ENCODE measurements around the gene AKR1C8. TPM values are rescaled to one million over a fixed set of nuclear protein-coding genes. Genes with fewer than 3 reads are reported as not detected.

Gene AKR1C8
- total and polyA plus RNA-seq, 2 donors (not counting 1 experiment from before 2014, with no cell fraction given), result not detected

DNA sequence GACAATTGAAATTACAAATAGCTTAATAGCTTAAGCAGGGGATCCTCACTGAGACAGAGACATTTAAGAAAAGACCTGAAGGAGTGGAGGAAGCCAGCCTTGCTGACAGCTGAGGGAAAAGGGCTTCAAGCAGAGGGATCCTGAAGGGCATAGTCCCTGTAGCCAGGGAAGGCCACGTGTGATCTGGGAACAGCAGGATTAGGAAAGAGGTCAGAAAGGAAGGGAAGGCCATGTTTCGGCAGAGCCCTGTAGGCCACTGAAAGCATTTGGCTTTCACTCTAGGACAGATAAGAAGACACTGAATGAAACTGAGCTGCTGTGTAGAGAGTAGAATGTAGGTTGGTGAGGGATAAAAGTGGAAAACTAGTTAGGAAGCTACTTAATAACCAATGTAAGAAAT lies 3.4 kb upstream of the AKR1C8 start:
- intact Hi-C loops (cut with micrococcal nuclease), result no loop called here
- Histone ChIP-seq H3K4me2 (replicated peaks; ENCODE audit: low read depth, low read length, poor library complexity, severe bottlenecking) (no peak overlapping the region), H3K36me3 (replicated peaks in 1 of 2; ENCODE audit: control extremely low read depth in 1 of 2, control insufficient read depth in 1 of 2, extremely low read depth in 1 of 2, insufficient read depth in 2 of 2, low read length in 1 of 2) (no peaks in the 10 kb centered on the region), H2AFZ (ENCODE audit: insufficient read depth, low read depth, low read length, poor library complexity, severe bottlenecking) (no peak overlapping the region), H3K4me3 (ENCODE audit: control extremely low read depth in 1 of 5, extremely low read depth in 1 of 5, insufficient read depth in 1 of 5, low read depth in 2 of 5, low read length in 4 of 5) (no peak overlapping the region), H3K9me3 (ENCODE audit: control extremely low read depth in 1 of 3, control insufficient read depth in 2 of 3, insufficient read depth in 1 of 3, low read length in 2 of 3) (no peaks in the 10 kb centered on the region), H3K27ac (ENCODE audit: low read length in 2 of 2) (no peak overlapping the region), H3K79me2 (ENCODE audit: control insufficient read depth, insufficient read depth, low read length) (no peaks in the 10 kb centered on the region), H3K27me3 (replicated peaks in 1 of 4; ENCODE audit: control extremely low read depth in 1 of 4, control insufficient read depth in 3 of 4, insufficient read depth in 4 of 4, low read length in 3 of 4) (no peaks in the 10 kb centered on the region), H4K20me1 (ENCODE audit: control insufficient read depth, insufficient read depth, low read length, poor library complexity, severe bottlenecking) (no peaks in the 10 kb centered on the region), H3K4me1 (ENCODE audit: control insufficient read depth in 2 of 2, insufficient read depth in 2 of 2, low read length in 2 of 2) (no peaks in the 10 kb centered on the region), H3K9ac (ENCODE audit: low read length) (no peak overlapping the region)
- ATAC-seq (ENCODE audit: low read depth) (no peak), DNase-seq (no peak)
- Mint-ChIP-seq H3K4me3 (no peak overlapping the region), H3K27me3 (peaks cover 9% of the 10 kb centered on the region), H3K27ac (no peak overlapping the region), H3K4me1 (no peaks in the 10 kb centered on the region), H3K9me3 (ENCODE audit: insufficient read depth) (no peaks in the 10 kb centered on the region)
- ChIA-PET POLR2A (no interaction called here), CTCF (no interaction called here)
- TF ChIP-seq, protein P1, sequence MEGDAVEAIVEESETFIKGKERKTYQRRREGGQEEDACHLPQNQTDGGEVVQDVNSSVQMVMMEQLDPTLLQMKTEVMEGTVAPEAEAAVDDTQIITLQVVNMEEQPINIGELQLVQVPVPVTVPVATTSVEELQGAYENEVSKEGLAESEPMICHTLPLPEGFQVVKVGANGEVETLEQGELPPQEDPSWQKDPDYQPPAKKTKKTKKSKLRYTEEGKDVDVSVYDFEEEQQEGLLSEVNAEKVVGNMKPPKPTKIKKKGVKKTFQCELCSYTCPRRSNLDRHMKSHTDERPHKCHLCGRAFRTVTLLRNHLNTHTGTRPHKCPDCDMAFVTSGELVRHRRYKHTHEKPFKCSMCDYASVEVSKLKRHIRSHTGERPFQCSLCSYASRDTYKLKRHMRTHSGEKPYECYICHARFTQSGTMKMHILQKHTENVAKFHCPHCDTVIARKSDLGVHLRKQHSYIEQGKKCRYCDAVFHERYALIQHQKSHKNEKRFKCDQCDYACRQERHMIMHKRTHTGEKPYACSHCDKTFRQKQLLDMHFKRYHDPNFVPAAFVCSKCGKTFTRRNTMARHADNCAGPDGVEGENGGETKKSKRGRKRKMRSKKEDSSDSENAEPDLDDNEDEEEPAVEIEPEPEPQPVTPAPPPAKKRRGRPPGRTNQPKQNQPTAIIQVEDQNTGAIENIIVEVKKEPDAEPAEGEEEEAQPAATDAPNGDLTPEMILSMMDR (IDR thresholded peaks at IDR 0.05), result no peak
- no peak for TF ChIP-seq EZH2 (IDR thresholded peaks at IDR 0.05; ENCODE audit: borderline replicate concordance, insufficient read depth, low read depth, low read length, poor library complexity, severe bottlenecking)
- WGBS (ENCODE audit: insufficient coverage), result 93% methylated on average over 2 of the region's 2 CpGs

DNA sequence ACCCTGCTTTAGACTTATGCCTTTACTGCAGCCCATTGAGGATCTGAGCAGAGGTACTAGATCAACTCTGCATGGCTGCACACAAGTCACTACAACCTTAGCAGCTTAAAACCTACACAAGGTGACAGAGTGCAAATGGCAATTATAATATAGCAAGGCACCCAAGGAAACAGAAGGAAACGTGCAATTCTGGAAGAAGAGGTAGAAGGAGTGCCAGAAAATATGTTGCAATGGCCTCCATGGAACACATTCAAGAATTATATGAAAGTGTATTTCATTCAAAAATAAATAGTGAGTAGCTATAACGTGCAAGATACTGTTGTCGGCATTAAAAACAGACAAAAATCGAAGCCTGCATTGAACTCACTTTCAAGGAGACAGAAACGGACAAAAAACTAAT lies 2.9 kb upstream of the AKR1C8 start:
- Histone ChIP-seq H3K4me3 (ENCODE audit: control extremely low read depth in 1 of 5, extremely low read depth in 1 of 5, insufficient read depth in 1 of 5, low read depth in 2 of 5, low read length in 4 of 5) (no peak overlapping the region), H3K36me3 (replicated peaks in 1 of 2; ENCODE audit: control extremely low read depth in 1 of 2, control insufficient read depth in 1 of 2, extremely low read depth in 1 of 2, insufficient read depth in 2 of 2, low read length in 1 of 2) (no peaks in the 10 kb centered on the region), H3K27ac (ENCODE audit: low read length in 2 of 2) (no peak overlapping the region), H4K20me1 (ENCODE audit: control insufficient read depth, insufficient read depth, low read length, poor library complexity, severe bottlenecking) (no peaks in the 10 kb centered on the region), H2AFZ (ENCODE audit: insufficient read depth, low read depth, low read length, poor library complexity, severe bottlenecking) (no peak overlapping the region), H3K79me2 (ENCODE audit: control insufficient read depth, insufficient read depth, low read length) (no peaks in the 10 kb centered on the region), H3K4me2 (replicated peaks; ENCODE audit: low read depth, low read length, poor library complexity, severe bottlenecking) (no peak overlapping the region), H3K4me1 (ENCODE audit: control insufficient read depth in 2 of 2, insufficient read depth in 2 of 2, low read length in 2 of 2) (no peaks in the 10 kb centered on the region), H3K9ac (ENCODE audit: low read length) (no peak overlapping the region), H3K9me3 (ENCODE audit: control extremely low read depth in 1 of 3, control insufficient read depth in 2 of 3, insufficient read depth in 1 of 3, low read length in 2 of 3) (no peaks in the 10 kb centered on the region), H3K27me3 (replicated peaks in 1 of 4; ENCODE audit: control extremely low read depth in 1 of 4, control insufficient read depth in 3 of 4, insufficient read depth in 4 of 4, low read length in 3 of 4) (no peaks in the 10 kb centered on the region)
- no CpG with 5 or more reads among the region's 5 CpGs for WGBS (ENCODE audit: insufficient coverage)
- no peak for ATAC-seq (ENCODE audit: low read depth)
- DNase-seq, result no peak
- Mint-ChIP-seq H3K27ac (no peak overlapping the region), H3K27me3 (peaks cover 9% of the 10 kb centered on the region), H3K9me3 (ENCODE audit: insufficient read depth) (no peaks in the 10 kb centered on the region), H3K4me3 (no peak overlapping the region), H3K4me1 (no peaks in the 10 kb centered on the region)
- ChIA-PET POLR2A (no interaction called here), CTCF (no interaction called here)
- no peak for TF ChIP-seq EZH2 (IDR thresholded peaks at IDR 0.05; ENCODE audit: borderline replicate concordance, insufficient read depth, low read depth, low read length, poor library complexity, severe bottlenecking)
- TF ChIP-seq, protein P1 (IDR thresholded peaks at IDR 0.05), result no peak
- intact Hi-C loops (cut with micrococcal nuclease), result no loop called here

Measured in B cell (primary cell).